Activated CD8-positive, alpha-beta T cell treated with anti-CD3 and anti-CD28 coated beads for 36 hours (primary cell): ENCODE measurements around the gene SCGB3A2. TPM values are rescaled to one million over a fixed set of nuclear protein-coding genes. Genes with fewer than 3 reads are reported as not detected.

ENCODE experiments used
- ATAC-seq: fragments of 200-7000 bp; cut with Tn5 transposase; one replicate; pipeline ENCODE4 v1.10.0; 2021; ENCODE audit warnings: mild to moderate bottlenecking, moderate library complexity
- CTCF ChIA-PET: fragments of 350-600 bp; sonication (Branson Sonifier 250); formaldehyde crosslinking; loops from one replicate; lab custom pipeline; 2021; ENCODE audit warnings: antibody characterized with exemption; lab: Charles Lee
- POLR2A ChIA-PET: fragments of 350-600 bp; sonication (Branson Sonifier 250); formaldehyde crosslinking; loops from one replicate; lab custom pipeline; 2021; ENCODE audit warnings: antibody characterized with exemption; lab: Charles Lee
- DNase-seq: peaks from one replicate; pipeline ENCODE4 v3.0.0-alpha.2; 2020
- H3K27ac Mint-ChIP-seq: one replicate; pipeline ENCODE4 v1.8.0; 2021; ENCODE audit warnings: mild to moderate bottlenecking, mixed read lengths
- H3K27me3 Mint-ChIP-seq: one replicate; pipeline ENCODE4 v1.8.0; 2021; ENCODE audit warnings: mixed read lengths
- H3K36me3 Mint-ChIP-seq: one replicate; pipeline ENCODE4 v1.8.0; 2021; ENCODE audit warnings: low read depth, mixed read lengths
- H3K4me1 Mint-ChIP-seq: one replicate; pipeline ENCODE4 v1.8.0; 2021; ENCODE audit warnings: low read depth, mixed read lengths
- H3K4me3 Mint-ChIP-seq: one replicate; pipeline ENCODE4 v1.8.0; 2021; ENCODE audit warnings: mild to moderate bottlenecking, moderate library complexity, mixed read lengths
- H3K9me3 Mint-ChIP-seq: one replicate; pipeline ENCODE4 v1.8.0; 2021; ENCODE audit warnings: mixed read lengths
- intact Hi-C: fragments of 100-400 bp; cut with micrococcal nuclease; formaldehyde crosslinking; loops from one replicate; pipeline ENCODE4 v1.10.0; 2022
- total RNA-seq, 2 experiments: library from RNA; stranded (reverse); gene quantifications; one replicate each; pipeline ENCODE4 v1.2.3, GENCODE V29; 2021
- TF ChIP-seq, protein P1 (sequence below): fragments of 200-600 bp; IDR thresholded peaks from one replicate; pipeline ENCODE4 v1.8.0; 2022; ENCODE audit warnings: antibody characterized with exemption, mild to moderate bottlenecking

SCGB3A2 gene
- total RNA-seq, 2 experiments from 2014 or later, result not detected

GRCh38 chr5:147902609-147903115 lies 24.2 kb downstream of the SCGB3A2 start:
- Mint-ChIP-seq H3K9me3 (no peaks in the 10 kb centered on the region), H3K4me3 (no peak overlapping the region), H3K27ac (no peak overlapping the region), H3K27me3 (no peaks in the 10 kb centered on the region), H3K4me1 (no peaks in the 10 kb centered on the region), H3K36me3 (no peaks in the 10 kb centered on the region)
- POLR2A ChIA-PET, result no interaction called here
- ATAC-seq (no peak), DNase-seq (no peak)
- TF ChIP-seq, protein P1, sequence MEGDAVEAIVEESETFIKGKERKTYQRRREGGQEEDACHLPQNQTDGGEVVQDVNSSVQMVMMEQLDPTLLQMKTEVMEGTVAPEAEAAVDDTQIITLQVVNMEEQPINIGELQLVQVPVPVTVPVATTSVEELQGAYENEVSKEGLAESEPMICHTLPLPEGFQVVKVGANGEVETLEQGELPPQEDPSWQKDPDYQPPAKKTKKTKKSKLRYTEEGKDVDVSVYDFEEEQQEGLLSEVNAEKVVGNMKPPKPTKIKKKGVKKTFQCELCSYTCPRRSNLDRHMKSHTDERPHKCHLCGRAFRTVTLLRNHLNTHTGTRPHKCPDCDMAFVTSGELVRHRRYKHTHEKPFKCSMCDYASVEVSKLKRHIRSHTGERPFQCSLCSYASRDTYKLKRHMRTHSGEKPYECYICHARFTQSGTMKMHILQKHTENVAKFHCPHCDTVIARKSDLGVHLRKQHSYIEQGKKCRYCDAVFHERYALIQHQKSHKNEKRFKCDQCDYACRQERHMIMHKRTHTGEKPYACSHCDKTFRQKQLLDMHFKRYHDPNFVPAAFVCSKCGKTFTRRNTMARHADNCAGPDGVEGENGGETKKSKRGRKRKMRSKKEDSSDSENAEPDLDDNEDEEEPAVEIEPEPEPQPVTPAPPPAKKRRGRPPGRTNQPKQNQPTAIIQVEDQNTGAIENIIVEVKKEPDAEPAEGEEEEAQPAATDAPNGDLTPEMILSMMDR, result no peak
- intact Hi-C loops, result no loop called here
- CTCF ChIA-PET, result no interaction called here

DNA sequence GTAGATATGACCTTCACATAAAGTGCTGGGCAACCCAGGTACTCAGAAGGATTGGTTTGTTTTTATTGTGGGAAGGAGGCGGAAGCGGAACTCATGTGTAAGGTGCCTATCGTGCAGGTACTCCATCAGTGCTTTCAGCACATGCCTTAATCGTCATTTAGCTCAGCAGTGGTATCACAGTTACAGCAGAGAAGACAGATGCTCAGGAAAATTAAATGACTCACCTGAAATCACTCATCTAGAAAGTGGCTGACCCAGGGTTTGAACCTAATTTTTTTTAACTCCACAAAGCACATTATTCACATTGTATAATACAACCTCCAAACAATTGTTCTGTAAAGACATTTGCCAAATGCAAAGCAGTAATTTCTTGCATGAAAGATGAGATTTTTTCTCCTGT lies 25.6 kb downstream of the SCGB3A2 start:
- POLR2A ChIA-PET, result no interaction called here

DNA sequence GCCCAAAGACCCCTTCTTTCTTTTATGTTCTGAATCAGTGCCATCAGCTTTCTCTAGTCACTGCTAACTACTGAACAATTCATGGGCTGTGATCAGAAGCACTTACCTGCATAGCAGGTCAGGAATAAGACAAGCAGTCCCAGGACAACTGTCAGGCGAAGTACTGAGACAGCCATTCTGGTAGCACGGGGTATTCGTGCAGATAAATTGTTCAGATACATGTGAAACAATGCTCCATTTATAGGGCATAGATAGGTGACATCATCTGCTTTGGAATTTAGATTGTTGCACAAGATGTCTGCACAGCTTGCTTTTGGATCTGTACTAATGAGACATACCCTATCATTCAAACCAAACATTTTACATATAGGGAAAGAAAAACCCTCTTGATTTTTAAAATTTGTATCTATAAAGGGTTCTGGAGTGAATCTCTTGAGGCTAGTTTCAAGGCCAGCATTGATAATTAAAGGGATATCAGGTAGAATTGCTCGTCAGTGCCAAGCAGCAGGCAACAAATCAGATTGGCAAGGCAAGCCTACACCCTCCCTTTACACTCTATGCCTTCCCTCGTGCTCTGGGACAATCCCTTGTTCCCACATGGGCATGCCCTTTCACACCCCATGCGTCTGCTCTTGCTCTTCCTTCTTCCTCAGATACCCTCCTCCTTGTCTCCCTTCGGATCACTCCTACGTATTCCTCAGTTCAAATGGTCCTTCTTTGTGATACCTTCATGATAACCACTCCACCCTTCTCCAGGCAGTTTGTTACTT lies 28.0 kb downstream of the SCGB3A2 start, which contains the start of gene C5orf46:
Gene C5orf46 (minus strand): TSS at position 213 of the 770 bp plus-strand sequence. CDS start 37 bp downstream, at position 176.
- no peaks in the 10 kb centered on the region for H3K9me3 Mint-ChIP-seq
- ChIA-PET POLR2A (no interaction called here), CTCF (no interaction called here)
- intact Hi-C loops, result no loop called here
- no peaks in the 10 kb centered on the region for H3K27me3 Mint-ChIP-seq
- H3K4me3 Mint-ChIP-seq, result no peak within 1 kb of the TSS
- no peaks in the 10 kb centered on the region for H3K4me1 Mint-ChIP-seq
- DNase-seq (no peak), ATAC-seq (no peak)
- no peak within 1 kb of the TSS for H3K27ac Mint-ChIP-seq
- H3K36me3 Mint-ChIP-seq, result no peaks in the 10 kb centered on the region
- TF ChIP-seq, protein P1, result no peak

More for the DNA sequence above, 25.6 kb downstream of the SCGB3A2 start:
- intact Hi-C loops, result no loop called here
- ATAC-seq (no peak), DNase-seq (no peak)
- Mint-ChIP-seq H3K4me1 (no peaks in the 10 kb centered on the region), H3K9me3 (no peaks in the 10 kb centered on the region), H3K4me3 (no peak overlapping the region), H3K27ac (no peak overlapping the region), H3K27me3 (no peaks in the 10 kb centered on the region), H3K36me3 (no peaks in the 10 kb centered on the region)
- CTCF ChIA-PET, result no interaction called here
- TF ChIP-seq, protein P1, result no peak

- intact Hi-C loops, result no loop called here
- peaks cover 6% of the 10 kb centered on the region for H3K27me3 Mint-ChIP-seq
- H3K9me3 Mint-ChIP-seq, result no peaks in the 10 kb centered on the region
- ATAC-seq (no peak), DNase-seq (no peak)
- CTCF ChIA-PET, result no interaction called here
- no peaks in the 10 kb centered on the region for H3K36me3 Mint-ChIP-seq
- no peaks in the 10 kb centered on the region for H3K4me1 Mint-ChIP-seq
- H3K27ac Mint-ChIP-seq, result no peak overlapping the region
- H3K4me3 Mint-ChIP-seq, result no peak overlapping the region
- TF ChIP-seq, protein P1, result no peak
- POLR2A ChIA-PET, result no interaction called here
Measured at GRCh38 chr5:147911427-147911826, 32.9 kb downstream of the SCGB3A2 start.

GRCh38 chr5:147912011-147912410 lies 33.5 kb downstream of the SCGB3A2 start:
- TF ChIP-seq, protein P1, result no peak
- DNase-seq, result no peak
- Mint-ChIP-seq H3K9me3 (no peaks in the 10 kb centered on the region), H3K27ac (no peak overlapping the region), H3K4me3 (no peak overlapping the region), H3K36me3 (no peaks in the 10 kb centered on the region), H3K4me1 (no peaks in the 10 kb centered on the region), H3K27me3 (peaks cover 6% of the 10 kb centered on the region)
- ChIA-PET POLR2A (no interaction called here), CTCF (no interaction called here)
- ATAC-seq, result no peak
- intact Hi-C loops, result no loop called here
